B cell (primary cell): ENCODE data around the gene ZNF641.

Source experiments
- CTCF ChIP-seq: fragments of 200-600 bp; IDR thresholded peaks from one replicate; pipeline ENCODE4 v1.8.0; 2022; ENCODE audit warnings: antibody characterized with exemption, mild to moderate bottlenecking
- EZH2 ChIP-seq: IDR thresholded peaks from 2 replicates; pipeline ENCODE4 v1.6.1; 2012; ENCODE audit warnings: borderline replicate concordance, low read depth, mild to moderate bottlenecking, moderate library complexity, low read length; ENCODE audit not compliant: insufficient read depth, poor library complexity, severe bottlenecking

DNA sequence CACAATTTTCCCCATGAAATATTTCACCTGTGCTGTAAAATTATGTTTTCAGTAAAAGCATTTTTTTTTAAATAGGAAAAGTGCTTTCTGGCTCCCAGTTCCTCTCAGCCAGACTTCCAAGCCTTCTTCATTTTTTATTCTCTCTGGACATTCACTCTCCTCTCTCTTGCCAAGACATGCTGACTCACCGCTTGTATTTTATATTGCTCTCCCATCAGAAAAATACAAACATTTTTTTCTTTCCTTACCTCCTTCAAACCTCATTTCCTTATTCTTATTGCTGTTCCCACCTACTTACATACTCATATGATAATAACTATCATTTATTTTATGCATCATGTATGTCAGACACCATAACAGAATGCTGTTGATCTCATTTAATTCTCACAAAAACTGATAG lies 37.7 kb upstream of the ZNF641 start:
- no peak for TF ChIP-seq CTCF
- TF ChIP-seq EZH2 = no peak
